ENCODE results near the gene NEDD8.

Gene NEDD8

GRCh38 chr14:24183014-24183481, 49.1 kb downstream of the NEDD8 start:
- in situ Hi-C loops (cut with MboI; ENCODE audit: low sequenced_read_pairs), result no loop called here

GRCh38 chr14:24182110-24182882, 49.9 kb downstream of the NEDD8 start:
- in situ Hi-C loops (cut with MboI; ENCODE audit: low sequenced_read_pairs), result no loop called here

GRCh38 chr14:24181371-24182077, 50.6 kb downstream of the NEDD8 start:
- in situ Hi-C loops (cut with MboI; ENCODE audit: low sequenced_read_pairs), result no loop called here

DNA sequence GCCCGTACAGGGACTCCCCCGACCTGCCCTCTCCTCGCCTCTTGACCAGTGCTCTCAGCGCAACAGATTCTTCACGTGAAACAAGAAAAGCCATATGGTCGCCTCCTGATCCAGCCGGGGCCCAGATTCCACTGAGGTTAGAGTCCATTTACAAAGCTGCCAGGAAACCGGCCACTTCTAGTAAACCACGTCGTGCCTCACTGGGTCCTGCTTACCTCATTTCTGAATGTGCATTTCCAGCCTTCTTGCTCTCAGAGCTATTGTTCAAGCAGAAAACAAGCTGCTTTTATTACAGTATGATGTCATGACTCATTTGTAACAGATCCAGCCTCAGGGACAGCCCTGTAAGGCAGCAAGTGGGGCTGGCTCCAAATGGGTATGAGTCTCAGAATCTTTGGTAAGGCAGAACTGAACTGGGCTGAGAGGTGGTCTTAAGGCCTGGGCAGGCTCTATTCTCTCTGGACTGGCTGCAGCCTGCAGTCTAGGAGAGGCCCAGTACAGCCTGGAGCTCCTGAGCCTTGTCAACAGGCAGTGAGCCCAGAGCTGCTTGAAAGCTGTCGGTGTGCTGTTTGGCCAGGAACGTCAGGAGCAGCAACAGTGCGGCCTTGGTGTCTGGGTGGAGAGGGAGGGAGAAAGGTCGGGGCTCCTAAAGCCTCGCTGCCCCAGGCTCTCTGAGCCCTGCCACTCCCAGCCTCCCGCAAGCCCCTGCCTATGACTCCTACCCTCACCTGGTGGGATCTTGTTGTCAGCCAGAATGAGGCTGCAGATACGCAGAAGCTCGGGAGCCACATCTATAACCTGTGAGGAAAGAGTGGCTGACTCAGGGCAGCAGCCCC, 52.0 kb downstream of the NEDD8 start:
- in situ Hi-C loops (cut with MboI; ENCODE audit: low sequenced_read_pairs), result no loop called here

DNA sequence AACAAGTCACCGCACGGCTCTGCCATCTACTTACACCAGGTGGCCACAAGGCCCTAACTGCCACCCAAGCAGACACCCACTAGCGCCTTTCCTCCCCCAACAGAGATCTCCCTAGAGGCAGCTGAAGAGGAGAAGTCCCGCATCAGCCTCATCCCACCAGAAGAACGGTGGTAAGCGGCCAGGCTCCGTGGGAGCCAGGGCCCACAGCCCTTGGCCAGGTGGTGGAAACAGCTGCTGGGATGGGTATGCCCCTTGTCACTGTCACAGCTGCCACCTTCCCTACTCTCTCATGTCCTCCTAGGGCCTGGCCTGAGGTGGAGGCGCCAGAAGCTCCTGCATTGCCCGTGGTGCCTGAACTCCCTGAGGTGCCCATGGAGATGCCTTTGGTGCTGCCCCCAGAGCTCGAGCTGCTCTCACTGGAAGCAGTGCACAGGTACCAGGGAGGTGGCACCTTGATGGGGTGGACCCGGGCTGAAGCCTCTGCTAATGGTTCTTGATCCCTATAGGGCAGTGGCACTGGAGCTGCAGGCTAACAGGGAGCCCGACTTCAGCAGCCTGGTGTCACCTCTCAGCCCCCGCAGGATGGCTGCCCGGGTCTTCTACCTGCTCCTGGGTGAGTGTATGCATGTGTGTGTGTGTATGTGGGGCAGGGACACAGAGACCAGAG, 52.7 kb downstream of the NEDD8 start:
- in situ Hi-C loops (cut with MboI; ENCODE audit: low sequenced_read_pairs), result no loop called here

DNA sequence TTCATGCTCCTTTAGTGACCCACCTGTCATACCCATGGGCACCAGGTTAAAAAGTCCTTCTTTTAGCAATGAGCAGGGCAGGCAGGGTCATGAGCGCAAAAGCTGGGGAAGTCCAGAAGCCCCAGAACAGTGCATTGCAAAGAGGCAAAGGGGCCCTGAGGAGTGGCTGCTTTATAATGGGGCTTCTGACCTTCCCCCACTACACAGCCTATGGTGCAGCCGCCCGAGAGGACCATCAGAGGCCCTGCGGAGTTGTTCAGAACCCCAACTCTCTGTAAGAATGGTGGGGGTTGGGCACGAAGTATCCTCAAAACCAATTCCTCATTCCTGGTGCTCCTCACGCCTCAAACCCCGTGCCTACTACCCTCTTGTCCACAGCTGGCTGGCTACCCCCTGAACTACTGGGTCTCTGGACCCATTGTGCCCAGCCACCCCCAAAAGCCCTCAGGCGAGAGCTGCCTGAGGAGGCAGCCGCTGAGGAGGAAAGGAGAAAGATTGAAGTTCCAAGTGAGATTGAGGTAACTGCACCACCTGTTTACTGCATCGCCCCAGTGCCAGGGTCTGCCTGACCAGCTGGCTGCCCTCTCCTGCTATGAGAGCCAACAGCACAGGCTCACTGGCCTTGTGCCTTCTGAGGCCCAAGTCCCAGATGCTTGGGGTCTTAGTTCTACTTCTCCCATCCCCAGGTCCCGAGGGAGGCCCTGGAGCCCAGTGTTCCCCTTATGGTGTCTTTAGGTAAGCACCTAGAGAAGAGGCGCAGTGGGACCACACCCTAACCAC, 53.6 kb downstream of the NEDD8 start:
- in situ Hi-C loops (cut with MboI; ENCODE audit: low sequenced_read_pairs), result no loop called here

DNA sequence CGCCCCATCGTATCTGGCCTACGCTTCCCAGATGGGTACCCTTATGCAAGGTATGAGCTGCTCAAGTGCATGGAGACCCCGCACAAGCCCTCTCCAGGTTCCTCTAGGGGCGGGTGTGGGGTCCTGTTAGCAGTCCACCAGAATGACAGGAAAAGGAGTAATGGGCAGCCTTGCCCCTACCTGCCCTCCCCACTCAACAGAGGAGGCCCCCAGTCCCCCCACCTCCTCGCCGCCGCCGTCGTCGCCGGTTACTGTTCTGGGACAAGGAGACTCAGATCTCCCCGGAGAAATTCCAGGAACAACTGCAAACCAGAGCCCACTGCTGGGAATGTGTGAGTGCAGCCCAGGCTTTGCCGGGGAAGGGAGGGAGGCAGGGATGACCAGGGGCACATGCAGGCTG, 54.3 kb downstream of the NEDD8 start:
- in situ Hi-C loops (cut with MboI; ENCODE audit: low sequenced_read_pairs), result no loop called here

DNA sequence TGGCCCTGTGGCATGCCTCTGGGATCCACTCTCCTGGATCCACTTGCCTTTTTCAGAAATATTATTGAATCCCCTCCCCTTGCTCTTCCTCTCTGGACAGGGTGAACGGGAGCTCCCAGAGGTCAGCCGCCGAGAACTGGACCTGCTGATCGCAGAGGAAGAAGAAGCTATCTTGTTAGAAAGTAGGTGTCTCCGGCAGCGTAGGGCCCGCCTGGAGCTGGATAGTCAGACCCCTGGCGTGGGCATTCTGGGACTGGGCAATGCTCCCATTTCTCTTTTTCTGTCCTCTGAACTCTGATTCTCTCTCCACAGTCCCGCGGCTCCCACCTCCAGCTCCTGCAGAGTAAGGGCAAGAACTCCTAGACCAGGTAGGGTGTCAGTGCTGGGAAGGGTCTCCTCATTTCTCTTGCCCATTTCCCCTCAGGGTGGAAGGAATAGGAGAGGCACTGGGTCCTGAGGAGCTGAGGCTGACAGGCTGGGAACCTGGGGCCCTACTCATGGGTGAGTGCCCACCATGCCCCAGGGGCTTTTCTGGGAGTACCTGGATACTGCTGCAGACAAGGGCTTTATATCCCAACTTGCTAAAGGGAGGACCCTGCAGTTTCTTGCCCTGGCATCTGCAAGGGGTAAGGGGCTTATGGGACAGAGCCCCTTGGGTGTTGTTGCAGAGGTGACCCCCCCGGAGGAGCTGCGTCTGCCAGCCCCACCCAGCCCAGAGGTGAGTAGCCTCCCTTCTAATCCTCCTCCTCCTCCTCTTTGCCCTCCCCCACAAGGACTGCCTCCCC, 54.9 kb downstream of the NEDD8 start:
- in situ Hi-C loops (cut with MboI; ENCODE audit: low sequenced_read_pairs), result no loop called here

DNA sequence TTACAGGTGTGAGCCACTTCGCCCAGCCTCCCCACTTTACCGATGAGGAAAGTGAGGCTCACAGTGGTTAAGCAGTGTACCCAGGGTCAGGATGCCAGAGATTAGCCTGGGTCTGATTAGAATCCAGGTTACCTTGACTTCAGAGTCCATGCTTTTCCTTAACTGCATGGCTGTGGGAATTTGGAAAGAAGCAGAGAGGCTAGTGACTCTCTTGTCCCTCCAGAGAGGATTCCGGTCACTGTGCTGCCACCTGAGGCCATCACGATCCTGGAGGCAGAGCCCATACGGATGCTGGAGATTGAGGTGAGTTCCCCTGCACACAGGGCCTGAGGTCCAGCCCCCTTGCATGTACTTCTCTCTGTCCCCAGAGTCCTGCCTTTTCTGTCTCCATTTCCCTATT, 55.6 kb downstream of the NEDD8 start:
- in situ Hi-C loops (cut with MboI; ENCODE audit: low sequenced_read_pairs), result no loop called here

DNA sequence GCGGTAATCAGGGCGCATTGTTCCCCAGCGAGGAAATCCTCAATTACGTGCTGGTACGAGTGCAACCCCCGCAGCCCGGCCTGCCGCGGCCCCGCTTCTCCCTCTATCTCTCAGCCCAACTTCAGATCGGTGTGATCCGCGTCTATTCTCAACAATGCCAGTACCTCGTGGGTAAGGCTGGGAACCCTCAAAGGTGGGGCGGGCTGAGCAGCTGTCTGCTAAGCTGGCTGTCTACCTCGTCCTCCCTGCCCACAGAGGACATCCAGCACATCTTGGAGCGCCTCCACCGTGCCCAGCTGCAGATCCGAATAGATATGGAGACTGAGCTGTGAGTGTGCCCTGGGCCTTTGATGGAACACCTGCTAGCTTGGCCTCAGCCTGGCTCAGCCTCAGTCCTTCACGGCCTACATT, 59.3 kb downstream of the NEDD8 start:
- in situ Hi-C loops (cut with MboI; ENCODE audit: low sequenced_read_pairs), result no loop called here

- in situ Hi-C loops (cut with MboI; ENCODE audit: low sequenced_read_pairs), result no loop called here
Measured at GRCh38 chr14:24172261-24172860, 59.8 kb downstream of the NEDD8 start.

- in situ Hi-C loops (cut with MboI; ENCODE audit: low sequenced_read_pairs), result no loop called here
Measured at GRCh38 chr14:24171422-24172260, 60.5 kb downstream of the NEDD8 start, which contains the start of gene REC8. Gene REC8, plus strand, starts transcription at chr14:24172080. Its CDS starts 473 bp downstream, at chr14:24172553.

DNA sequence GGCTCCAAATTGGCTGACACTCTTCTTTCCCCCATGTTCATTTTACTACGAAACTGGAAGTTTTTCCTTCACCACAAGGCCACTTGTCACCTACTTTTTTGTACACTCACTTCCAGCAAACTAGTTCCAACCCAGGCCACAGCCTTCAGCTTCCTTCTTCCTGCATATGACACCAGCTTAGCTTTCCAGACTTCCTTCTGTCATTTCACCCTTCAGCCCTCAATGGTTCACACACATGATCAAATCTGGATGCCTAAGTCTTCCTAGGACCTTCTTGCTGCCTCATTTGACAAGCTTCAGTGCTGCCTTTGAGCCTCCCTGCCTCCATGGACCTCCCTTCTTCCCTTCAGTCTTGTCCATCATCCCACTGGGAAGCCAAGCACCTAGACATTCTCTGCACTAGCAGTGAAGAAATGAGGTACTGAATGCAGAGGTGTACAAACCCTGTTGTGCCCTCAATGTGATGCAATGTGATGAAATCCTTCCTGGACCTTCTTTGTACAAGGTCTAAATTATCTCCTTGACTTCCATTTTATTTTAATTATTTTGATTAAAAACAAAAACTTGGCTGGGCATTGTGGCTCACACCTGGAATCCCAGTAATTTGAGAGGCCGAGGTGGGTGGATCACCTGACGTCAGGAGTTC, 64.6 kb downstream of the NEDD8 start:
- in situ Hi-C loops (cut with MboI; ENCODE audit: low sequenced_read_pairs), result no loop called here

Measured in HL-60/S4 treated with retinoic acid at 250 ng/mL for 4 days and 3 days (cell line).